Caco-2 (cell line): ENCODE results near the gene TBXAS1. TPM values are rescaled to one million over a fixed set of nuclear protein-coding genes. Genes with fewer than 3 reads are reported as not detected.

ENCODE experiments used
- BruUV-seq: library from RNA; stranded (reverse); fragments of 400-500 nt; replicated peaks from 2 replicates; lab custom pipeline; 2021; lab: Mats Ljungman, UMichigan
- CTCF ChIA-PET: fragments of 300-600 bp; sonication (Branson Sonifier 250); formaldehyde crosslinking; loops from one replicate; lab custom pipeline; 2022; ENCODE audit warnings: antibody characterized with exemption; lab: Charles Lee
- POLR2A ChIA-PET: fragments of 300-600 bp; sonication (Branson Sonifier 250); formaldehyde crosslinking; loops from one replicate; lab custom pipeline; 2022; ENCODE audit warnings: antibody characterized with exemption; lab: Charles Lee
- DNase-seq, 2 experiments: peaks; one replicate each; pipeline versions ENCODE4 v3.0.0 to v3.0.0-alpha.2; 2020 to 2022
- H3K27me3 ChIP-seq: replicated peaks from 2 replicates; pipeline ENCODE4 v1.6.0; 2011; ENCODE audit warnings: low read length; ENCODE audit not compliant: control insufficient read depth, insufficient read depth
- H3K36me3 ChIP-seq: 2 replicates; pipeline ENCODE4 v1.5.1; 2011; ENCODE audit warnings: low read length; ENCODE audit not compliant: control insufficient read depth, insufficient read depth
- H3K4me1 ChIP-seq: fragments of 250-450 bp; sonication (Bioruptor Pico); 2 replicates; pipeline ENCODE4 v1.5.1; 2020; ENCODE audit warnings: mild to moderate bottlenecking
- H3K4me3 ChIP-seq: 2 replicates; pipeline ENCODE4 v1.5.1; 2011; ENCODE audit warnings: low read depth, mild to moderate bottlenecking, control low read depth, low read length
- H3K9me3 ChIP-seq: fragments of 250-450 bp; sonication (Bioruptor Pico); 2 replicates; pipeline ENCODE4 v1.5.1; 2020; ENCODE audit warnings: mild to moderate bottlenecking, moderate library complexity
- H3K27ac Mint-ChIP-seq: one replicate; pipeline ENCODE4 v1.8.0; 2022; ENCODE audit warnings: mixed read lengths; ENCODE audit not compliant: unreplicated experiment
- H3K27me3 Mint-ChIP-seq: one replicate; pipeline ENCODE4 v1.8.0; 2022; ENCODE audit warnings: mixed read lengths; ENCODE audit not compliant: insufficient read depth, unreplicated experiment
- H3K36me3 Mint-ChIP-seq: one replicate; pipeline ENCODE4 v1.8.0; 2022; ENCODE audit warnings: mild to moderate bottlenecking, mixed read lengths; ENCODE audit not compliant: insufficient read depth, unreplicated experiment
- H3K4me1 Mint-ChIP-seq: one replicate; pipeline ENCODE4 v1.8.0; 2022; ENCODE audit warnings: low read depth, mixed read lengths; ENCODE audit not compliant: unreplicated experiment
- H3K4me3 Mint-ChIP-seq: one replicate; pipeline ENCODE4 v1.8.0; 2022; ENCODE audit warnings: mild to moderate bottlenecking, moderate library complexity, mixed read lengths; ENCODE audit not compliant: unreplicated experiment
- H3K9me3 Mint-ChIP-seq: one replicate; pipeline ENCODE4 v1.8.0; 2022; ENCODE audit warnings: mixed read lengths; ENCODE audit not compliant: unreplicated experiment
- intact Hi-C: fragments of 100-400 bp; cut with micrococcal nuclease; formaldehyde crosslinking; loops from one replicate; pipeline ENCODE4 v1.10.0; 2022; ENCODE audit not compliant: unreplicated experiment
- total RNA-seq: library from RNA; stranded (reverse); gene quantifications from 2 replicates; pipeline ENCODE4 v1.2.3, GENCODE V29; 2022
- TF ChIP-seq, protein P1 (sequence below), 2 experiments: fragments of 200-600 bp in 1 of 2; IDR thresholded peaks; 1 replicate in 1 of 2; 2 replicates in 1 of 2; pipeline versions ENCODE4 v1.5.1 to v1.8.0; 2011 to 2022; ENCODE audit warnings: antibody characterized with exemption in 1 of 2, control low read depth in 1 of 2, inconsistent platforms in 1 of 2, low read depth in 1 of 2, low read length in 1 of 2, mild to moderate bottlenecking in 1 of 2, moderate library complexity in 1 of 2; ENCODE audit not compliant: insufficient read depth in 1 of 2, severe bottlenecking in 1 of 2, unreplicated experiment in 1 of 2

Gene TBXAS1
- total RNA-seq, 1 experiment from 2014 or later, result 1.6 TPM

DNA sequence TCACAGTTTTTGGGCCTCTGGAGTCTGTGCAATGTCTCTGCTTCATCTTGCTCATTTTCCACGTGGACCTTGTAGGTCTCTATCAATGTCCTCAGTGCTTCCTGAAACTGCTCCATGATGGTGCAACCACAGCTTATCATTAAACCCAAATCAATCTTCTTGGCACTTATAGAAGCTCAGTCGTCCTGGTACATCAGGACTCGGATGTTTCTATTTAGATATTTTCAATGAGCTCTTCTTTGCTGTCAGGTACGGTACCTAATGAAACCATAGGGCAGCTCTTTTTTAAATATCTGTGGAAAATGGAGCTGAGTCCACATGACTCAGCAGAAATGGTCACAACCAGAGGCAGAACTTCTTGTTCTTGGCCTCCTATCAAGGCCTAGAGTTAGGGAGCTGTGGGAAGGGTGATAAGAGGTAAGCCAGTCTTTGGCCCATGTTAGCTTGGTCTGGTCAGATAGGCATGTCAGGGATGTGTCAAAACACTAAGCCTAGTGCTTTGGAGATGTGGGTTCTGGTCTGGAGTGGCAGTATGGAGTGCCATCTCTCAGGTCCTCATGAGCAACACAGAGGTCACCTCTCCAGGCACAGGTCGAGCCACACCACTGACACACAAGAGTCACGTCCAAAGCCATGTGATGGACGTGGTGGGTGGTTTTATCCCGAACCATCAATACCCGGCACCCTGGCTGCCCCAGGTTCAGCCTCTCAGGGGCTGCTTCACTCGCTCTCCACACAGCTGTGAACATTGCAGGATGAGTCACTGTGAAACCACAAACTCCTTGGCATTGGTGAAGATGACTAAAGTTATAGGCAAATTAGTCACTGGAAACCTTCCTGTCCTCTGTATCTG, 87.0 kb downstream of the TBXAS1 start:
- ChIA-PET CTCF (no interaction called here), POLR2A (no interaction called here)
- intact Hi-C loops, result no loop called here
- Histone ChIP-seq H3K4me1 (no peaks in the 10 kb centered on the region), H3K36me3 (no peaks in the 10 kb centered on the region), H3K27me3 (peaks cover 1% of the 10 kb centered on the region; the same call in 1 of the 2 replicates), H3K9me3 (no peaks in the 10 kb centered on the region), H3K4me3 (no peak overlapping the region)
- no peaks in the 10 kb centered on the region for H3K36me3 Mint-ChIP-seq
- peaks cover 27% of the 10 kb centered on the region for H3K9me3 Mint-ChIP-seq
- peaks cover 4% of the 10 kb centered on the region for H3K27me3 Mint-ChIP-seq
- H3K27ac Mint-ChIP-seq, result no peak overlapping the region
- TF ChIP-seq, protein P1, sequence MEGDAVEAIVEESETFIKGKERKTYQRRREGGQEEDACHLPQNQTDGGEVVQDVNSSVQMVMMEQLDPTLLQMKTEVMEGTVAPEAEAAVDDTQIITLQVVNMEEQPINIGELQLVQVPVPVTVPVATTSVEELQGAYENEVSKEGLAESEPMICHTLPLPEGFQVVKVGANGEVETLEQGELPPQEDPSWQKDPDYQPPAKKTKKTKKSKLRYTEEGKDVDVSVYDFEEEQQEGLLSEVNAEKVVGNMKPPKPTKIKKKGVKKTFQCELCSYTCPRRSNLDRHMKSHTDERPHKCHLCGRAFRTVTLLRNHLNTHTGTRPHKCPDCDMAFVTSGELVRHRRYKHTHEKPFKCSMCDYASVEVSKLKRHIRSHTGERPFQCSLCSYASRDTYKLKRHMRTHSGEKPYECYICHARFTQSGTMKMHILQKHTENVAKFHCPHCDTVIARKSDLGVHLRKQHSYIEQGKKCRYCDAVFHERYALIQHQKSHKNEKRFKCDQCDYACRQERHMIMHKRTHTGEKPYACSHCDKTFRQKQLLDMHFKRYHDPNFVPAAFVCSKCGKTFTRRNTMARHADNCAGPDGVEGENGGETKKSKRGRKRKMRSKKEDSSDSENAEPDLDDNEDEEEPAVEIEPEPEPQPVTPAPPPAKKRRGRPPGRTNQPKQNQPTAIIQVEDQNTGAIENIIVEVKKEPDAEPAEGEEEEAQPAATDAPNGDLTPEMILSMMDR (IDR thresholded peaks at IDR 0.05; ENCODE audit: insufficient read depth in 1 of 2, low read depth in 1 of 2, low read length in 1 of 2, severe bottlenecking in 1 of 2, unreplicated experiment in 1 of 2), result no peak
- H3K4me3 Mint-ChIP-seq, result no peak overlapping the region
- no peak for DNase-seq
- BruUV-seq, result no TSS peak
- no peaks in the 10 kb centered on the region for H3K4me1 Mint-ChIP-seq

DNA sequence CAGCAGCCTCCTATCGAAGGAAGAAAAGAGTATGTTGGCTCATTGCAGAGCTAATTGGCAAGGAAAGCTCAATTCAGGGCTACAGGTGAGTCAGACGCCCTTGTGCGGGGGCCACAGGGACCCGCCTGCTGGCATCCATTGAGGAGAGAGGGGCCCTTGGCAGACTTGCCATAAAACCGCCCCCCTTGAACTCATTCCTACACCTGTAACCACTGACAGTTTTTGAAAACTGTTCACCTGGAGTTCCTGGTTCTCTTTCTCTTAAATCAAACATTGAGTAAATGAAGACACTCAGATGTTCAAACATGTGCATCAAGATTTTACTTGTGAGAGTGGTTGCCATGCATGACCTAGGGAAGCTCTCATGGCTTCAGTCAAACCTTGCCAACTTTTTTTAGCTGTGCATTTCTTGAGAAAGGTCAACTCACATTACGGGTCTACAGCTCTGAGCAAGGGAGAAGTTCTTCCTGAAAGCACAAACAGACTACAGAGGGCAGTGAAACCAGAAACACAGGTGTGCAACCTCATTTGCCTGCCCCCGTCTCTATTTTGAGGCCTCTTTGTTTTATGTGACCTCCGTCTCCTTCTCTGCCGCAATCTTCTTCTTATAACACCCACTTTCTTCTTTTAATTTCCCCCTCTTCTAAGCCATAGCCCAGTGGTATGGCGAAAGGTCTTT, 87.8 kb downstream of the TBXAS1 start:
- no peaks in the 10 kb centered on the region for H3K9me3 ChIP-seq
- CTCF ChIA-PET, result no interaction called here

DNA sequence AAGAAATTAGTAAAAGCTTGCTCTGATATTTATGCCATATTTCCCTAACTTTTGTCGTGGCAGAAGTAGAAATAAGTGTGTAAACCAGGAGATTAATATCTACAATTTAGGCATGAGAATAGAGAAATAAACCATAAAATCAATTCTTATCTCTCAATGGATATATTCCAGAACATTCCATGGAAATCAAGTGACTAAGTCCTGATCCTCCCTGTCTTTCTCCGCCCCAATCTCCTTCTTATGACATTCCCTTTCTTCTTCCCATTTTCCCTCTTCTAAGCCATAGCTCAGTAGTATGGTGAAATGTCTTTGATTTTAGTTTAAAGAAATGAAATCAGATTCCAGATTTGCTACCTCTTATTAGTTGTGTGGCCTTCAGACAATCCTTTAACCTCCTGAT, 88.8 kb downstream of the TBXAS1 start:
- ChIA-PET POLR2A (no interaction called here), CTCF (no interaction called here)
- DNase-seq, result no peak
- Histone ChIP-seq H3K4me1 (no peaks in the 10 kb centered on the region), H3K36me3 (no peaks in the 10 kb centered on the region), H3K4me3 (no peak overlapping the region), H3K27me3 (peaks cover 1% of the 10 kb centered on the region; the same call in 1 of the 2 replicates), H3K9me3 (no peaks in the 10 kb centered on the region)
- Mint-ChIP-seq H3K4me1 (no peaks in the 10 kb centered on the region), H3K36me3 (no peaks in the 10 kb centered on the region), H3K4me3 (no peak overlapping the region), H3K27ac (no peak overlapping the region), H3K27me3 (no peaks in the 10 kb centered on the region), H3K9me3 (peaks cover 27% of the 10 kb centered on the region)
- BruUV-seq, result no TSS peak
- TF ChIP-seq, protein P1 (IDR thresholded peaks at IDR 0.05; ENCODE audit: insufficient read depth in 1 of 2, low read depth in 1 of 2, low read length in 1 of 2, severe bottlenecking in 1 of 2, unreplicated experiment in 1 of 2), result no peak
- intact Hi-C loops, result no loop called here

More for the DNA sequence above, 87.8 kb downstream of the TBXAS1 start:
- Mint-ChIP-seq H3K4me3 (no peak overlapping the region), H3K9me3 (peaks cover 27% of the 10 kb centered on the region), H3K36me3 (no peaks in the 10 kb centered on the region), H3K27me3 (no peaks in the 10 kb centered on the region), H3K27ac (no peak overlapping the region), H3K4me1 (no peaks in the 10 kb centered on the region)
- no peaks in the 10 kb centered on the region for H3K4me1 ChIP-seq
- H3K36me3 ChIP-seq, result no peaks in the 10 kb centered on the region
- TF ChIP-seq, protein P1 (IDR thresholded peaks at IDR 0.05; ENCODE audit: insufficient read depth in 1 of 2, low read depth in 1 of 2, low read length in 1 of 2, severe bottlenecking in 1 of 2, unreplicated experiment in 1 of 2), result no peak
- intact Hi-C loops, result no loop called here
- DNase-seq, result no peak
- no TSS peak for BruUV-seq
- H3K4me3 ChIP-seq, result no peak overlapping the region
- peaks cover 1% of the 10 kb centered on the region; the same call in 1 of the 2 replicates for H3K27me3 ChIP-seq
- POLR2A ChIA-PET, result no interaction called here
